ENCODE data around the gene GTF2IRD1. TPM values are rescaled to one million over a fixed set of nuclear protein-coding genes. Genes with fewer than 3 reads are reported as not detected.

Gene GTF2IRD1
- total RNA-seq, 1 donor from 2014 or later, result 48.7 TPM

DNA sequence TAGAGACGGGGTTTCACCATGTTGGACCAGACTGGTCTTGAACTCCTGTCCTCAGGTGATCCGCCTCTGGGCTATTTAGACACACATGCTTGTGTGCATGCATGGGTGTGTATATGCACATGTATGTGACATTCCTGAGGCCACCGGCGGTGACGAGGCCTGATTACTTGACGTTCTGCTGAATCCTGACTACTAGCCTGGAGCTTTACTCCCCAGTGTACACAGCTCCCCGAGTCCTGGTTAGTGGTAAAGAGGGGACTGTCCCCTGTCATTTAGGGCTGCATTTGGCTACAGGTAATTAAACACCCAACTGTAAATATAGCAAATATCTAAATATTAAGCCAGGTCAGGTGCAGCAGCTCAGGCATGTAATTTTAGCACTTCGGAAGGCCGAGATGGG, 14.2 kb downstream of the GTF2IRD1 start:
- Mint-ChIP-seq H3K27me3 (ENCODE audit: unreplicated experiment) (no peaks in the 10 kb centered on the region), H3K27ac (ENCODE audit: unreplicated experiment) (no peak overlapping the region), H3K36me3 (ENCODE audit: unreplicated experiment) (no peaks in the 10 kb centered on the region), H3K9me3 (ENCODE audit: unreplicated experiment) (no peaks in the 10 kb centered on the region), H3K4me3 (ENCODE audit: unreplicated experiment) (no peak overlapping the region), H3K4me1 (ENCODE audit: unreplicated experiment) (peaks cover 14% of the 10 kb centered on the region)
- DNase-seq (ENCODE audit: extremely low spot score, unreplicated experiment), result no peak
- TF ChIP-seq, protein P1, sequence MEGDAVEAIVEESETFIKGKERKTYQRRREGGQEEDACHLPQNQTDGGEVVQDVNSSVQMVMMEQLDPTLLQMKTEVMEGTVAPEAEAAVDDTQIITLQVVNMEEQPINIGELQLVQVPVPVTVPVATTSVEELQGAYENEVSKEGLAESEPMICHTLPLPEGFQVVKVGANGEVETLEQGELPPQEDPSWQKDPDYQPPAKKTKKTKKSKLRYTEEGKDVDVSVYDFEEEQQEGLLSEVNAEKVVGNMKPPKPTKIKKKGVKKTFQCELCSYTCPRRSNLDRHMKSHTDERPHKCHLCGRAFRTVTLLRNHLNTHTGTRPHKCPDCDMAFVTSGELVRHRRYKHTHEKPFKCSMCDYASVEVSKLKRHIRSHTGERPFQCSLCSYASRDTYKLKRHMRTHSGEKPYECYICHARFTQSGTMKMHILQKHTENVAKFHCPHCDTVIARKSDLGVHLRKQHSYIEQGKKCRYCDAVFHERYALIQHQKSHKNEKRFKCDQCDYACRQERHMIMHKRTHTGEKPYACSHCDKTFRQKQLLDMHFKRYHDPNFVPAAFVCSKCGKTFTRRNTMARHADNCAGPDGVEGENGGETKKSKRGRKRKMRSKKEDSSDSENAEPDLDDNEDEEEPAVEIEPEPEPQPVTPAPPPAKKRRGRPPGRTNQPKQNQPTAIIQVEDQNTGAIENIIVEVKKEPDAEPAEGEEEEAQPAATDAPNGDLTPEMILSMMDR (IDR thresholded peaks at IDR 0.05), result no peak

DNA sequence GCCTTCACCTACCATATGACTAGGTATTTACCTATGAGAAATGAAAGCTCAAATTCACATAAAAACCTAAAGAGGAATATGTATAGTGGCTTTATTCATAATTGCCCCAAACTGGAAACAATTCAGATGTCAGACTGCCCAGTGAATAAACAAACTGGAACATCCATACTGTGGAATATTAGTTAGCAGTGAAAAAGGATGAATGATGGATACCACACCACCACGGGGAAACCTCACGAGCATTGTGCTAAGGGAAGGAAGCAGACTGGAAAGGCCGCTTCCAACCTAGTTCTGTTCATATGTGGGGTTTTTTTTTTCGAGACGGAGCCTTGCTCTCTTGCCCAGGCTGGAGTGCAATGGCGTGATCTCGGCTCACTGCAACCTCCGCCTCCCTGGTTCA, 16.8 kb downstream of the GTF2IRD1 start:
- H3K27me3 Mint-ChIP-seq (ENCODE audit: unreplicated experiment), result no peaks in the 10 kb centered on the region
- H3K9me3 Mint-ChIP-seq (ENCODE audit: unreplicated experiment), result no peaks in the 10 kb centered on the region
- H3K4me1 Mint-ChIP-seq (ENCODE audit: unreplicated experiment), result peaks cover 19% of the 10 kb centered on the region
- no peak overlapping the region for H3K4me3 Mint-ChIP-seq (ENCODE audit: unreplicated experiment)
- no peak overlapping the region for H3K27ac Mint-ChIP-seq (ENCODE audit: unreplicated experiment)
- no peak for DNase-seq (ENCODE audit: extremely low spot score, unreplicated experiment)
- TF ChIP-seq, protein P1 (IDR thresholded peaks at IDR 0.05), result no peak
- H3K36me3 Mint-ChIP-seq (ENCODE audit: unreplicated experiment), result no peaks in the 10 kb centered on the region

DNA sequence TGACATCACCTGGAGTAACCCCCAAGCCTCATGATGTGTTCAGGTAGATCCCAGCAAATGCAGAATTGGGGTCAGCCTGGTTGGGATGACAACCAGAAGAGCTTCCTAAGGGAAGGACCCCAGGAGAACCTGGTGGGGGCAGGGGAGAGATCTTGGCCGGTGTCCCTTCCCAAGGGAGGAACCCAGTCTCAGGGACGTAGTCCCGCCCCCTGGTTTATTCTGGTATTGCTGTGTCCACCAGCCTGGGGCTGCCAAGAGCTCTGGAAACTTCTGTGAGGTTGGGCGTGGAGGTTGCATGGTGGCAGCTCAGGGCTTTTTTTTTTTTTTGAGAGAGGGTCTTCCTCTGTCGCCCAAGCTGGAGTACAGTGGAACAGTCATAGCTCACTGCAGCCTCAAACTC, 19.4 kb downstream of the GTF2IRD1 start:
- TF ChIP-seq, protein P1 (IDR thresholded peaks at IDR 0.05), result no peak
- DNase-seq (ENCODE audit: extremely low spot score, unreplicated experiment), result no peak
- H3K36me3 Mint-ChIP-seq (ENCODE audit: unreplicated experiment), result no peaks in the 10 kb centered on the region
- H3K4me1 Mint-ChIP-seq (ENCODE audit: unreplicated experiment), result peaks cover 42% of the 10 kb centered on the region
- H3K27me3 Mint-ChIP-seq (ENCODE audit: unreplicated experiment), result no peaks in the 10 kb centered on the region
- H3K9me3 Mint-ChIP-seq (ENCODE audit: unreplicated experiment), result no peaks in the 10 kb centered on the region
- no peak overlapping the region for H3K27ac Mint-ChIP-seq (ENCODE audit: unreplicated experiment)
- H3K4me3 Mint-ChIP-seq (ENCODE audit: unreplicated experiment), result no peak overlapping the region

DNA sequence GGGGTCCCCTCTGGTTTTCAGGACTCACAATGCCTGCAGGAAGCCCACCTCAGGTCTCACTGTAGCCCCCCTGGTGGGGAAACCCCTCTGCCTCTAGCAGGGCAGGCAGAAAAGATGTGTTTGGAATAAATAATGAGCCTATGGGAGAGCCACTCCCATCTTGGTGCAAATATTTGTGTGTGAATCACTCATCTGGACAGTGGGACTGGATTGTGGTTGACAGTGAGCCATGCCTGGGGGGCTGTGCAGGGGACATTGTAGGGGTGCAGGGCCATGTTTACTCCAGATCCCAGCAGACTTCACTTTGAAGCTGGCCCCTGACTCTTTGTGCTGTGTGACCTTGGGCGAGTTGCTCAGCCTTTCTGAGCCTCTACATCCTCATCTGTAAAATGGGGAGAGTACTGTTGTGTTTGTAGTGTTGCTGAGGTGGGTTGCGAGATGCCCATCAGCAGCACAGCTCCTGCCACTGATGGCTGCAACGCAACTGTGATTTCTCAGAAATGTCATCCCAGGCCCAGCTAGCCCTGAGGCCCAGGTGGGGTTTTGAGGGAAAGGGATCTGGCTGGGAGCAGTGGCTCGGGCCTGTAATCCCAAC, 20.7 kb downstream of the GTF2IRD1 start:
- peaks cover 54% of the 10 kb centered on the region for H3K4me1 Mint-ChIP-seq (ENCODE audit: unreplicated experiment)
- no peaks in the 10 kb centered on the region for H3K36me3 Mint-ChIP-seq (ENCODE audit: unreplicated experiment)
- H3K4me3 Mint-ChIP-seq (ENCODE audit: unreplicated experiment), result no peak overlapping the region
- no peaks in the 10 kb centered on the region for H3K9me3 Mint-ChIP-seq (ENCODE audit: unreplicated experiment)
- no peak overlapping the region for H3K27ac Mint-ChIP-seq (ENCODE audit: unreplicated experiment)
- H3K27me3 Mint-ChIP-seq (ENCODE audit: unreplicated experiment), result no peaks in the 10 kb centered on the region
- TF ChIP-seq, protein P1 (IDR thresholded peaks at IDR 0.05), result no peak
- DNase-seq (ENCODE audit: extremely low spot score, unreplicated experiment), result no peak

DNA sequence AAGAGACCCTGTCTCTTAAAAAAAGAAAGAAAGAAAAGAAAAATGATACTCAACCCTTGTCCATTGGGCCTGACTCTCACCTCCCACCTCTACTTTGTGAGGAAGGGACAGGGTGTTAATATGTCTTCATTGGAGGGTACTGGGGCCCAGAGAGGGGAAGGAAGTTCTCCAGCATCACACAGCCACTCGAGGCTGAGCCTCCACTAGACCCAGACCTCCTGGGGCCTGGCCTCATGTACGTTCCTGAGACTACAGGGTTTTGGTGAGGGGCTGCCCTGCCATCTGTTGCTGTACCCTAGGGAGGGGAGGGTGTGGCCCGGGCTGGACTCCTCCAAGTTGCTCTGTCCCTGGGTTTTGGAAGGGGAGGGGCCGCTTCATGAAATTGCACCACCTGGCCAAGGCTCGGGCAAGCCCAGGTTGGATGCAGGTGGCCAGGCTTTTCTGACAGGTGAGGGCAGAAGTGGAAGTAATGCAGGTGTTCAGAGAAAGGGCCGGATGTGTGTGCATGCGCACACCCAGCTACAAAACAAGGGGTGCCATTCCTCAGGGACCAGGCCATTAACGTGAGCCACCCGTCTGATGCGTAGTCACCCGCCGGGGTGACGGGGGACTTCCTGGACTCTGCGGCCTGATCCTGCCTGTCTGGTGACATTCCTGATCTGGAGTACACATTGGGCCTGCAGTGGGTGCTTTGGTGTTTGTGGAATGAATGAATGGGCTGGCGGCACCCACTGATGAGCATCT, 21.7 kb downstream of the GTF2IRD1 start:
- Mint-ChIP-seq H3K4me3 (ENCODE audit: unreplicated experiment) (no peak overlapping the region), H3K36me3 (ENCODE audit: unreplicated experiment) (no peaks in the 10 kb centered on the region), H3K27me3 (ENCODE audit: unreplicated experiment) (no peaks in the 10 kb centered on the region), H3K9me3 (ENCODE audit: unreplicated experiment) (no peaks in the 10 kb centered on the region), H3K4me1 (ENCODE audit: unreplicated experiment) (peaks cover 65% of the 10 kb centered on the region), H3K27ac (ENCODE audit: unreplicated experiment) (peak overlapping the region; percentile 54)
- TF ChIP-seq, protein P1 (IDR thresholded peaks at IDR 0.05), result no peak
- no peak for DNase-seq (ENCODE audit: extremely low spot score, unreplicated experiment)

Measured in osteocyte (in vitro differentiated cells).